IPS DF 4.7 (cell line): Measurements from ENCODE around the gene PRLR.
"Not testable (repeated sequence)": the region's sequence is repeated elsewhere in the genome, so short reads cannot be mapped to it uniquely, and the experiment has no call there.

ENCODE experiments used
- DNase-seq: peaks from one replicate; pipeline ENCODE4 v3.0.0-alpha.2; 2013; ENCODE audit warnings: low spot score; ENCODE audit errors: extremely low read depth

PRLR gene

GRCh38 chr5:35198075-35198474 is 32.2 kb downstream of the PRLR start:
- DNase-seq: no peak

GRCh38 chr5:35197351-35197750 is 32.9 kb downstream of the PRLR start:
- no peak for DNase-seq

- no peak for DNase-seq
Measured at GRCh38 chr5:35195472-35195852, 34.8 kb downstream of the PRLR start.

GRCh38 chr5:35194635-35195471 is 35.4 kb downstream of the PRLR start:
- no peak for DNase-seq

- no peak for DNase-seq
Measured at GRCh38 chr5:35192506-35192905, 37.8 kb downstream of the PRLR start.

GRCh38 chr5:35189801-35190200 is 40.5 kb downstream of the PRLR start:
- DNase-seq: not testable (repeated sequence)

GRCh38 chr5:35188031-35188457 is 42.2 kb downstream of the PRLR start:
- DNase-seq: no peak

- DNase-seq: not testable (repeated sequence)
Measured at GRCh38 chr5:35187621-35188020, 42.7 kb downstream of the PRLR start.

GRCh38 chr5:35186749-35187148 is 43.5 kb downstream of the PRLR start:
- DNase-seq: no peak

- no peak for DNase-seq
Measured at GRCh38 chr5:35185518-35185917, 44.8 kb downstream of the PRLR start.

GRCh38 chr5:35183556-35183955 is 46.7 kb downstream of the PRLR start:
- no peak for DNase-seq

GRCh38 chr5:35182910-35183535 is 47.3 kb downstream of the PRLR start:
- DNase-seq: peak; percentile 58

- no peak for DNase-seq
Measured at GRCh38 chr5:35182486-35182885, 47.8 kb downstream of the PRLR start.

GRCh38 chr5:35180046-35180445 is 50.2 kb downstream of the PRLR start:
- DNase-seq: no peak

- no peak for DNase-seq
Measured at GRCh38 chr5:35177783-35178182, 52.5 kb downstream of the PRLR start.

GRCh38 chr5:35172533-35172932 is 57.8 kb downstream of the PRLR start:
- no peak for DNase-seq

- no peak for DNase-seq
Measured at GRCh38 chr5:35171991-35172390, 58.3 kb downstream of the PRLR start.

- DNase-seq: no peak
Measured at GRCh38 chr5:35171078-35171477, 59.2 kb downstream of the PRLR start.

- no peak for DNase-seq
Measured at GRCh38 chr5:35166043-35166442, 64.2 kb downstream of the PRLR start.

GRCh38 chr5:35164860-35165542 is 65.3 kb downstream of the PRLR start:
- DNase-seq: no peak

- DNase-seq: no peak
Measured at GRCh38 chr5:35163710-35164033, 66.6 kb downstream of the PRLR start.
